Smooth muscle cell (in vitro differentiated cells): Measurements from ENCODE around the gene TREX2. TPM values are rescaled to one million over a fixed set of nuclear protein-coding genes. Genes with fewer than 3 reads are reported as not detected.

Experiments used
- DNase-seq: peaks from one replicate; lab custom pipeline; 2025; ENCODE audit not compliant: unreplicated experiment; lab: John Stamatoyannopoulos, UW
- H2AFZ ChIP-seq: fragments of 200-600 bp; sonication (generic); 2 replicates; pipeline ENCODE4 v1.6.0; 2016; ENCODE audit warnings: antibody characterized with exemption, low read depth, mild to moderate bottlenecking
- H3F3A ChIP-seq: fragments of 200-600 bp; sonication (generic); 2 replicates; pipeline ENCODE4 v1.6.0; 2017; ENCODE audit warnings: antibody characterized with exemption, low read depth
- H3K27ac ChIP-seq: fragments of 200-600 bp; sonication (generic); 2 replicates; pipeline ENCODE4 v1.5.1; 2016; ENCODE audit warnings: low read depth, mild to moderate bottlenecking
- H3K27me3 ChIP-seq: fragments of 200-600 bp; sonication (generic); 2 replicates; pipeline ENCODE4 v1.6.1; 2016; ENCODE audit warnings: low read depth, mild to moderate bottlenecking
- H3K36me3 ChIP-seq: fragments of 200-600 bp; sonication (generic); 2 replicates; pipeline ENCODE4 v1.5.1; 2016; ENCODE audit warnings: low read depth
- H3K4me1 ChIP-seq: fragments of 200-600 bp; sonication (generic); 2 replicates; pipeline ENCODE4 v1.5.1; 2016; ENCODE audit warnings: low read depth
- H3K4me2 ChIP-seq: fragments of 200-600 bp; sonication (generic); 2 replicates; pipeline ENCODE4 v1.6.0; 2016; ENCODE audit warnings: mild to moderate bottlenecking
- H3K4me3 ChIP-seq: fragments of 200-600 bp; sonication (generic); 2 replicates; pipeline ENCODE4 v1.5.1; 2016; ENCODE audit warnings: mild to moderate bottlenecking
- H3K79me2 ChIP-seq: fragments of 200-600 bp; sonication (generic); 2 replicates; pipeline ENCODE4 v1.6.0; 2016; ENCODE audit warnings: low read depth, mild to moderate bottlenecking
- H3K9ac ChIP-seq: fragments of 200-600 bp; sonication (generic); 2 replicates; pipeline ENCODE4 v1.6.0; 2016; ENCODE audit warnings: low read depth
- H3K9me3 ChIP-seq: fragments of 200-600 bp; sonication (generic); replicated peaks from 2 replicates; pipeline ENCODE4 v1.5.1; 2016; ENCODE audit warnings: low read depth
- H4K20me1 ChIP-seq: fragments of 200-600 bp; sonication (generic); 2 replicates; pipeline ENCODE4 v1.6.0; 2016; ENCODE audit warnings: low read depth
- CTCF ChIP-seq: fragments of 200-600 bp; sonication (generic); IDR thresholded peaks from 2 replicates; pipeline ENCODE4 v1.5.1; 2017; ENCODE audit warnings: borderline replicate concordance, mild to moderate bottlenecking, antibody characterized with exemption; ENCODE audit not compliant: insufficient read depth, poor library complexity, severe bottlenecking
- WGBS: methylation state at CpG from one replicate; pipeline ENCODE4 v1.1.7; 2016; ENCODE audit warnings: low lambda C conversion rate; 5-methylcytosine and 5-hydroxymethylcytosine counted together
- polyA plus RNA-seq: library from polyadenylated mRNA; unstranded; fragments of >200 nt; fragmentation: Nextera tagmentation; extraction: Ambion mirVana; gene quantifications from 2 replicates; pipeline ENCODE4 v1.2.1, GENCODE V29; 2016
- total RNA-seq: library from RNA; depleted of rRNA; stranded (reverse); fragments of >200 nt; gene quantifications from 2 replicates; pipeline ENCODE4 v1.2.3, GENCODE V29; 2014

Gene TREX2
- total and polyA plus RNA-seq, 2 experiments from 2014 or later, result 0.41 to 4.0 TPM

GRCh38 chrX:153491351-153491914, 45.6 kb upstream of the TREX2 start:
- Histone ChIP-seq H3K9me3 (no peaks in the 10 kb centered on the region), H3K27ac (peak overlapping the region; percentile 31), H3K27me3 (no peaks in the 10 kb centered on the region), H3K4me2 (peak overlapping the region; percentile 17), H3K4me3 (no peak overlapping the region), H2AFZ (no peak overlapping the region), H3K4me1 (peaks cover 5% of the 10 kb centered on the region), H3F3A (no peaks in the 10 kb centered on the region), H4K20me1 (peaks cover 10% of the 10 kb centered on the region), H3K79me2 (peaks cover 15% of the 10 kb centered on the region), H3K9ac (no peak overlapping the region), H3K36me3 (no peaks in the 10 kb centered on the region)
- no peak for DNase-seq
- TF ChIP-seq CTCF, result no peak
- 58% methylated on average over 10 of the region's 10 CpGs for WGBS

- Histone ChIP-seq H3K4me2 (no peak overlapping the region), H3K9me3 (no peaks in the 10 kb centered on the region), H3K79me2 (peaks cover 5% of the 10 kb centered on the region), H3K27ac (no peak overlapping the region), H3K27me3 (no peaks in the 10 kb centered on the region), H4K20me1 (no peaks in the 10 kb centered on the region), H3K4me1 (peaks cover 5% of the 10 kb centered on the region), H3K36me3 (no peaks in the 10 kb centered on the region), H3K4me3 (no peak overlapping the region), H3K9ac (no peak overlapping the region), H2AFZ (no peak overlapping the region), H3F3A (no peaks in the 10 kb centered on the region)
- DNase-seq, result no peak
- WGBS, result 87% methylated on average over 20 of the region's 20 CpGs
- TF ChIP-seq CTCF, result no peak
Observed at GRCh38 chrX:153490217-153490930, 44.5 kb upstream of the TREX2 start.

- Histone ChIP-seq H3K4me3 (no peak overlapping the region), H3K36me3 (no peaks in the 10 kb centered on the region), H3K4me2 (peak overlapping the region; percentile 31), H3K4me1 (peaks cover 5% of the 10 kb centered on the region), H3K9me3 (no peaks in the 10 kb centered on the region), H3K27ac (peak overlapping the region; percentile 47), H3K9ac (no peak overlapping the region), H4K20me1 (no peaks in the 10 kb centered on the region), H3F3A (no peaks in the 10 kb centered on the region), H2AFZ (no peak overlapping the region), H3K27me3 (no peaks in the 10 kb centered on the region), H3K79me2 (no peaks in the 10 kb centered on the region)
- 51% methylated on average over 21 of the region's 27 CpGs for WGBS
- DNase-seq, result no peak
- TF ChIP-seq CTCF, result no peak
Observed at GRCh38 chrX:153488231-153488914, 42.5 kb upstream of the TREX2 start.
